WTC11 (cell line): Measurements from ENCODE around the gene GJB2. TPM values are rescaled to one million over a fixed set of nuclear protein-coding genes. Genes with fewer than 3 reads are reported as not detected.

Experiments
- ATAC-seq: fragments of 200-7000 bp; cut with Tn5 transposase; 2 replicates; pipeline ENCODE4 v1.10.0; 2021; ENCODE audit warnings: mild to moderate bottlenecking, moderate library complexity
- CTCF ChIA-PET: fragments of 300-600 bp; sonication (Branson Sonifier 250); formaldehyde crosslinking; loops from one replicate; lab custom pipeline; 2021; ENCODE audit warnings: antibody characterized with exemption; lab: Charles Lee
- POLR2A ChIA-PET: fragments of 350-600 bp; sonication (Branson Sonifier 250); formaldehyde crosslinking; loops from one replicate; lab custom pipeline; 2021; ENCODE audit warnings: antibody characterized with exemption; lab: Charles Lee
- DNase-seq: peaks from one replicate; pipeline ENCODE4 v3.0.0; 2021; ENCODE audit warnings: low spot score
- H3K27ac Mint-ChIP-seq: 2 replicates; pipeline ENCODE4 v1.8.0; 2021; ENCODE audit warnings: mixed read lengths
- H3K27me3 Mint-ChIP-seq: 2 replicates; pipeline ENCODE4 v1.8.0; 2021; ENCODE audit warnings: low read depth, mild to moderate bottlenecking, moderate library complexity, mixed read lengths
- H3K36me3 Mint-ChIP-seq: 2 replicates; pipeline ENCODE4 v1.8.0; 2021; ENCODE audit warnings: mixed read lengths
- H3K4me1 Mint-ChIP-seq: 2 replicates; pipeline ENCODE4 v1.8.0; 2022; ENCODE audit warnings: mixed read lengths
- H3K4me3 Mint-ChIP-seq: 2 replicates; pipeline ENCODE4 v1.8.0; 2021; ENCODE audit warnings: mild to moderate bottlenecking, moderate library complexity, mixed read lengths
- H3K9me3 Mint-ChIP-seq: 2 replicates; pipeline ENCODE4 v1.8.0; 2021; ENCODE audit warnings: mixed read lengths
- CBFB ChIP-seq: sonication (generic); formaldehyde crosslinking; IDR thresholded peaks from 2 replicates; pipeline ENCODE4 v1.8.1; 2022; ENCODE audit warnings: mild to moderate bottlenecking, low read depth, missing genetic modification reagents
- ZNF317 ChIP-seq: sonication (generic); formaldehyde crosslinking; IDR thresholded peaks from 2 replicates; pipeline ENCODE4 v1.8.1; 2023; ENCODE audit warnings: low read depth, mild to moderate bottlenecking, moderate library complexity, missing genetic modification reagents, borderline replicate concordance
- total RNA-seq: library from RNA; stranded (reverse); gene quantifications from 3 replicates; pipeline ENCODE4 v1.2.3, GENCODE V29; 2021

The GJB2 gene
- total RNA-seq, 1 experiment from 2014 or later: 0.11 TPM

- no peak for TF ChIP-seq CBFB (CRISPR knock-in tag)
Measured at GRCh38 chr13:20140487-20140886, 52.3 kb downstream of the GJB2 start (continued).

- CTCF ChIA-PET: interaction anchor here (1.1 kb wide), 2 partner anchors 10 to 60 kb away, joined by 3 to 10 read pairs; no protein-coding TSS in a partner anchor
- H3K4me3 Mint-ChIP-seq: no peak overlapping the region
- no peak overlapping the region for H3K27ac Mint-ChIP-seq
- peaks cover 26% of the 10 kb centered on the region for H3K27me3 Mint-ChIP-seq
- peaks cover 7% of the 10 kb centered on the region for H3K4me1 Mint-ChIP-seq
- H3K9me3 Mint-ChIP-seq: no peaks in the 10 kb centered on the region
- POLR2A ChIA-PET: no interaction called here
- H3K36me3 Mint-ChIP-seq: no peaks in the 10 kb centered on the region
- TF ChIP-seq ZNF317: no peak
- TF ChIP-seq, all 79 proteins: peak for 0
- no peak for DNase-seq
- no peak for ATAC-seq
Measured at GRCh38 chr13:20137875-20138274, 54.9 kb downstream of the GJB2 start.

Other genes with a start within 250 kb of the GJB2 start
- 159 to 181 TPM (median 176 TPM) in 3 replicates for gene ZMYM2, start 234.2 kb downstream of the GJB2 start, total RNA-seq
- 0.48 to 0.85 TPM (median 0.82 TPM) in 3 replicates for gene GJA3, start 31.9 kb downstream of the GJB2 start, total RNA-seq
- gene GJB6, start 39.4 kb upstream of the GJB2 start, total RNA-seq: not detected in 3 replicates